Activated B cell treated with CpG ODN at 0.5 μM for 24 hours (primary cell): Measurements from ENCODE around the gene TMEM108. TPM values are rescaled to one million over a fixed set of nuclear protein-coding genes. Genes with fewer than 3 reads are reported as not detected.

Experiments used
- ATAC-seq: fragments of 200-7000 bp; cut with Tn5 transposase; one replicate; pipeline ENCODE4 v1.10.0; 2021; ENCODE audit warnings: low read depth, mild to moderate bottlenecking, moderate library complexity
- CTCF ChIA-PET: fragments of 350-600 bp; sonication (Branson Sonifier 250); formaldehyde crosslinking; loops from one replicate; lab custom pipeline; 2021; ENCODE audit warnings: antibody characterized with exemption; lab: Charles Lee
- POLR2A ChIA-PET: fragments of 350-600 bp; sonication (Branson Sonifier 250); formaldehyde crosslinking; loops from one replicate; lab custom pipeline; 2021; ENCODE audit warnings: antibody characterized with exemption; lab: Charles Lee
- DNase-seq: peaks from one replicate; pipeline ENCODE4 v3.0.0; 2022
- H3K27ac Mint-ChIP-seq: one replicate; pipeline ENCODE4 v1.8.0; 2020; ENCODE audit warnings: mixed read lengths
- H3K27me3 Mint-ChIP-seq: one replicate; pipeline ENCODE4 v1.8.0; 2021; ENCODE audit warnings: mixed read lengths
- H3K36me3 Mint-ChIP-seq: one replicate; pipeline ENCODE4 v1.8.0; 2021; ENCODE audit warnings: low read depth, mixed read lengths
- H3K4me1 Mint-ChIP-seq: one replicate; pipeline ENCODE4 v1.8.0; 2021; ENCODE audit warnings: mixed read lengths
- H3K4me3 Mint-ChIP-seq: one replicate; pipeline ENCODE4 v1.8.0; 2020; ENCODE audit warnings: mild to moderate bottlenecking, mixed read lengths
- H3K9me3 Mint-ChIP-seq: one replicate; pipeline ENCODE4 v1.8.0; 2020; ENCODE audit warnings: mixed read lengths
- CTCF ChIP-seq: fragments of 200-600 bp; IDR thresholded peaks from one replicate; pipeline ENCODE4 v1.8.0; 2022; ENCODE audit warnings: antibody characterized with exemption, mild to moderate bottlenecking
- intact Hi-C: fragments of 100-400 bp; cut with micrococcal nuclease; formaldehyde crosslinking; loops from one replicate; pipeline ENCODE4 v1.15.1; 2024
- total RNA-seq: library from RNA; stranded (reverse); gene quantifications from 2 replicates; pipeline ENCODE4 v1.2.3, GENCODE V29; 2022

Gene TMEM108
- total RNA-seq, 1 donor from 2014 or later, result not detected

GRCh38 chr3:133050891-133051290 is 12.7 kb downstream of the TMEM108 start:
- no peak overlapping the region for H3K27ac Mint-ChIP-seq
- H3K4me3 Mint-ChIP-seq, result no peak overlapping the region
- H3K36me3 Mint-ChIP-seq, result no peaks in the 10 kb centered on the region
- H3K4me1 Mint-ChIP-seq, result no peaks in the 10 kb centered on the region
- CTCF ChIA-PET, result no interaction called here
- no peaks in the 10 kb centered on the region for H3K9me3 Mint-ChIP-seq
- POLR2A ChIA-PET, result no interaction called here
- peaks cover 8% of the 10 kb centered on the region for H3K27me3 Mint-ChIP-seq
- TF ChIP-seq CTCF, result no peak
- intact Hi-C loops, result no loop called here
- ATAC-seq (no peak), DNase-seq (no peak)

DNA sequence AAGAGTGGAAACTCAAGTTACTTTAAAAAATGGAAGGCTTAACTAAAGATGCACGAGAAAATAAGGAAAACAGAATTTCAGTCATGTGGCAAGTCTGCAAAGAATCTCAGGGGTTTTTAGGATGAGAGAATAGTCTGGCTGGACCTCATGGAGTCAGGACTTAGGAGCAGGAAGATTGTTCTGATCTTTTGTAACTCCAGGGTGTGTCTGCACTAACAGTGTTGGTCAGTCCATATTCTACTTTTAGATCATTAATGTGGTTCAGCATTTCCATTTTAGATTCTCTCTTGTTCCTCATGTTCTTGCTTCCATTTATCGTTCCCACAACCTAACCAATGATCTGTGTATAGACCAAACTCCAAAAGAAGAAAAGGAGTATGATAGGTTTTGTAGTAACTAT is 15.3 kb downstream of the TMEM108 start:
- Mint-ChIP-seq H3K4me1 (no peaks in the 10 kb centered on the region), H3K27me3 (peaks cover 7% of the 10 kb centered on the region), H3K9me3 (no peaks in the 10 kb centered on the region), H3K36me3 (no peaks in the 10 kb centered on the region), H3K4me3 (no peak overlapping the region), H3K27ac (no peak overlapping the region)
- TF ChIP-seq CTCF, result no peak
- intact Hi-C loops, result no loop called here
- DNase-seq (no peak), ATAC-seq (no peak)
- ChIA-PET POLR2A (no interaction called here), CTCF (no interaction called here)

DNA sequence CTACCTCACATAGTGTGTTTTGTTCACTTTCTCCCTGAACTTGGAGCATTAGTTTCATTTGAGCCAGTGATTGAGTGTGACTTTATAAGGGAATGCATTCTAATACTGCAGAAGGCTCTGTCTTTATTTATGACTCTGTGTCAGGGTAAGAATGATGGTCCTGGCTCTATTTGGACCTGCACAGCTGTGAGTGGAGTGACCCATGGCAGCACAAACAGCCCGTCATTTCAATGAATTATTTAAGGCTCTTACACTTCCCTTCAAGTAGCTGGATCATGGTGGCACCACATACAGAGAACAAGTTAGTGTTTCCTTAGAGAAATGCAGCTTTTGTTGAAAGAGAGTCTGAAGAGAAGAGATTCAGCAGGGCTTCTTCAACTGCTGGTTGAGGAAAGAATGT is 16.4 kb downstream of the TMEM108 start:
- Mint-ChIP-seq H3K4me3 (no peak overlapping the region), H3K4me1 (no peaks in the 10 kb centered on the region), H3K9me3 (no peaks in the 10 kb centered on the region), H3K36me3 (no peaks in the 10 kb centered on the region), H3K27ac (no peak overlapping the region), H3K27me3 (peaks cover 7% of the 10 kb centered on the region)
- no peak for ATAC-seq
- POLR2A ChIA-PET, result no interaction called here
- no peak for TF ChIP-seq CTCF
- no peak for DNase-seq
- intact Hi-C loops, result no loop called here
- CTCF ChIA-PET, result no interaction called here

DNA sequence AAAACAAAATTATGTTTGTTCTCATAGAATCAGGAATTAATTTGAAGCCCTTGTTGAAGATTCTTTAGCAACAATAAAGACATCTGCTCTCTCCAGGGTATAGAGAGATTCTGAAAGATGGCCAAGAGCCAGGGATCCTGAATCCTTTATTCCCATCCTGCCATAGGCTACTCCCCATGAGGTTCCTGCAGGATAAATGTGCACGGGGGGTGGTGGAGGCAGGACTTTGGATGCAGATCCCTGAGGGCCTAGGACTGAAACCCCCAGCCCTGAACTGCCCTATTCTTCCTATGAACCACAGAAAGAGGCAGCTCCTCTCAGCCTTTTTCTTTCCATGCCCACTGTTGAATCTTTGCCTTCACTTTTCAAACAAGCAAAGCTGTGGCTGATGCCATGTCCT is 17.1 kb downstream of the TMEM108 start:
- H3K9me3 Mint-ChIP-seq, result no peaks in the 10 kb centered on the region
- ATAC-seq (no peak), DNase-seq (no peak)
- no peak overlapping the region for H3K4me3 Mint-ChIP-seq
- ChIA-PET CTCF (no interaction called here), POLR2A (no interaction called here)
- H3K4me1 Mint-ChIP-seq, result no peaks in the 10 kb centered on the region
- H3K27ac Mint-ChIP-seq, result no peak overlapping the region
- H3K27me3 Mint-ChIP-seq, result peaks cover 7% of the 10 kb centered on the region
- TF ChIP-seq CTCF, result no peak
- H3K36me3 Mint-ChIP-seq, result no peaks in the 10 kb centered on the region
- intact Hi-C loops, result no loop called here

DNA sequence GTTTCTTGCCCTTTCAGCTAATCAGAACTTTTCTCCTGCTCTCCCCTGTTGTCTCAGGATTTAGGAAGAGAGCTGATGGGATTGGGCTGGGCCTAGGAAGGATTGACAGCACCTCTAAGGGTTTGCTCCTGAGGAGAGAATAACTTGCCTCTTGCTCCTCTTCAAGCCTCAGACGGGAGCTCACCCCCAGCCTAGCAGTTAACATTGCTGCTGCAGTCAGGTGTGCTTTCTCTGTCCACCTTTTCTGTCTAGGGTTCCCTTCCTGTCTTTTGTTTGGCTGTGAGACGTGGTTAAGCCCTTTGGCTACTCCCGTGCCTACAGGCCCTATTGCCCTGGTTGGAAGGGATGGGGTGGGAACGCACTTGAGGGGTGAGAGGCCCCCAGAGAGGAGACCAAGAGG is 20.1 kb downstream of the TMEM108 start:
- intact Hi-C loops, result no loop called here
- Mint-ChIP-seq H3K27me3 (peaks cover 2% of the 10 kb centered on the region), H3K36me3 (no peaks in the 10 kb centered on the region), H3K4me3 (no peak overlapping the region), H3K4me1 (no peaks in the 10 kb centered on the region), H3K27ac (no peak overlapping the region), H3K9me3 (no peaks in the 10 kb centered on the region)
- no peak for ATAC-seq
- TF ChIP-seq CTCF, result no peak
- CTCF ChIA-PET, result no interaction called here
- POLR2A ChIA-PET, result no interaction called here
- no peak for DNase-seq
